ENCODE measurements around the gene RFNG. TPM values are rescaled to one million over a fixed set of nuclear protein-coding genes. Genes with fewer than 3 reads are reported as not detected.

RFNG gene
- total RNA-seq, 1 experiment from 2014 or later = 43.4 TPM

GRCh38 chr17:82097184-82097918 is 45.7 kb upstream of the RFNG start:
- Histone ChIP-seq H3K36me3 (ENCODE audit: control insufficient read depth, insufficient read depth, low read length) (peaks cover 28% of the 10 kb centered on the region), H3K4me1 (ENCODE audit: control insufficient read depth, insufficient read depth, low read length) (peaks cover 50% of the 10 kb centered on the region), H3K9me3 (ENCODE audit: control insufficient read depth, insufficient read depth, low read depth, low read length) (no peaks in the 10 kb centered on the region), H3K27ac (ENCODE audit: low read length) (peak overlapping the region; percentile 86), H3K27me3 (ENCODE audit: control insufficient read depth, insufficient read depth, low read length) (no peaks in the 10 kb centered on the region), H3K4me3 (ENCODE audit: low read depth in 2 of 2, low read length in 2 of 2) (peak overlapping the region; percentile 86 to 88)
- TF ChIP-seq TCF7L2 (IDR thresholded peaks at IDR 0.05; ENCODE audit: low read depth, low read length) (peak; percentile 80), CTCF (IDR thresholded peaks at IDR 0.05) (no peak), REST (IDR thresholded peaks at IDR 0.05; ENCODE audit: insufficient read depth in 1 of 2, low read depth in 2 of 2, low read length in 1 of 2) (no peak), SIN3A (IDR thresholded peaks at IDR 0.05; ENCODE audit: borderline replicate concordance, insufficient read depth, low read depth, low read length) (0 out of 2 replicates have a peak, but pooled peaks have one; percentile 63), POLR2AphosphoS5 (IDR thresholded peaks at IDR 0.05; ENCODE audit: low read depth, low read length) (peak; percentile 41; the same call in 1 of the 2 replicates)
- ChIA-PET POLR2A (interaction anchor here (0.6 kb wide), 2 partner anchors 9 to 65 kb away, joined by 3 to 6 read pairs; no protein-coding TSS in a partner anchor), CTCF (no interaction called here)
- intact Hi-C loops (cut with micrococcal nuclease; ENCODE audit: unreplicated experiment) = no loop called here
- BruUV-seq (replicated peaks) = no TSS peak
- DNase-seq (ENCODE audit: low read depth, low spot score) (no peak), ATAC-seq (peak; percentile 2; the same call in 1 of the 2 replicates)
- in situ Hi-C loops (cut with HindIII; ENCODE audit: low pct_unique_long_range_greater_than_20kb, low sequenced_read_pairs) = no loop called here

GRCh38 chr17:82096709-82097183 is 45.1 kb upstream of the RFNG start:
- H3K27me3 ChIP-seq (ENCODE audit: control insufficient read depth, insufficient read depth, low read length) = no peaks in the 10 kb centered on the region
- peak overlapping the region; percentile 86 for H3K27ac ChIP-seq (ENCODE audit: low read length)
- peaks cover 44% of the 10 kb centered on the region for H3K4me1 ChIP-seq (ENCODE audit: control insufficient read depth, insufficient read depth, low read length)
- intact Hi-C loops (cut with micrococcal nuclease; ENCODE audit: unreplicated experiment) (no loop called here), in situ Hi-C loops (cut with HindIII; ENCODE audit: low pct_unique_long_range_greater_than_20kb, low sequenced_read_pairs) (no loop called here)
- TF ChIP-seq POLR2AphosphoS5 (IDR thresholded peaks at IDR 0.05; ENCODE audit: low read depth, low read length) = 0 out of 2 replicates have a peak, but pooled peaks have one; percentile 3
- TF ChIP-seq SIN3A (IDR thresholded peaks at IDR 0.05; ENCODE audit: borderline replicate concordance, insufficient read depth, low read depth, low read length) = no peak
- CTCF ChIA-PET = no interaction called here
- POLR2A ChIA-PET = interaction anchor here (0.6 kb wide), 1 partner anchor 64 kb away, joined by 3 read pairs; no protein-coding TSS in a partner anchor
- peaks cover 32% of the 10 kb centered on the region for H3K36me3 ChIP-seq (ENCODE audit: control insufficient read depth, insufficient read depth, low read length)
- H3K4me3 ChIP-seq (ENCODE audit: low read depth in 2 of 2, low read length in 2 of 2) = peak overlapping the region; percentile 86 to 88
- BruUV-seq (replicated peaks) = no TSS peak
- ATAC-seq = no peak
- no peaks in the 10 kb centered on the region for H3K9me3 ChIP-seq (ENCODE audit: control insufficient read depth, insufficient read depth, low read depth, low read length)
- no peak for DNase-seq (ENCODE audit: low read depth, low spot score)

Measured in Panc1 (cell line).